ENCODE data around the gene ZNF827.

Gene ZNF827

GRCh38 chr4:145938618-145939440, at the start of gene ZNF827:
TSS of gene ZNF827 (minus strand) at chr4:145938823. CDS start at chr4:145938407, 416 bp downstream.
- Mint-ChIP-seq H3K4me1 (ENCODE audit: low read depth) (peaks cover 33% of the 10 kb centered on the region), H3K27ac (peak within 1 kb of the TSS; percentile 80), H3K27me3 (peaks cover 50% of the 10 kb centered on the region), H3K9me3 (no peaks in the 10 kb centered on the region), H3K36me3 (ENCODE audit: low read depth) (no peaks in the 10 kb centered on the region), H3K4me3 (peak within 1 kb of the TSS; percentile 96)
- intact Hi-C loops (cut with micrococcal nuclease), result loop anchor here (5.0 to 10.0 kb wide), 3 partner anchors 114 to 236 kb away; partner anchors contain the start of gene LSM6

- Mint-ChIP-seq H3K27ac (no peak overlapping the region), H3K4me3 (no peak overlapping the region)
Measured at GRCh38 chr4:145984563-145984962, 45.9 kb upstream of the ZNF827 start.

GRCh38 chr4:145982791-145983190, 44.2 kb upstream of the ZNF827 start:
- intact Hi-C loops (cut with micrococcal nuclease), result no loop called here
- H3K27ac Mint-ChIP-seq, result no peak overlapping the region
- no peaks in the 10 kb centered on the region for H3K27me3 Mint-ChIP-seq
- H3K4me3 Mint-ChIP-seq, result no peak overlapping the region
- no peaks in the 10 kb centered on the region for H3K9me3 Mint-ChIP-seq
- no peaks in the 10 kb centered on the region for H3K4me1 Mint-ChIP-seq (ENCODE audit: low read depth)
- no peaks in the 10 kb centered on the region for H3K36me3 Mint-ChIP-seq (ENCODE audit: low read depth)

More at GRCh38 chr4:145984563-145984962, 45.9 kb upstream of the ZNF827 start:
- H3K9me3 Mint-ChIP-seq, result no peaks in the 10 kb centered on the region
- H3K27me3 Mint-ChIP-seq, result no peaks in the 10 kb centered on the region
- intact Hi-C loops (cut with micrococcal nuclease), result no loop called here
- H3K36me3 Mint-ChIP-seq (ENCODE audit: low read depth), result no peaks in the 10 kb centered on the region
- no peaks in the 10 kb centered on the region for H3K4me1 Mint-ChIP-seq (ENCODE audit: low read depth)

GRCh38 chr4:145979160-145979559, 40.5 kb upstream of the ZNF827 start:
- Mint-ChIP-seq H3K27ac (no peak overlapping the region), H3K27me3 (no peaks in the 10 kb centered on the region), H3K4me3 (no peak overlapping the region), H3K9me3 (no peaks in the 10 kb centered on the region), H3K36me3 (ENCODE audit: low read depth) (no peaks in the 10 kb centered on the region), H3K4me1 (ENCODE audit: low read depth) (no peaks in the 10 kb centered on the region)
- intact Hi-C loops (cut with micrococcal nuclease), result no loop called here

- H3K4me3 Mint-ChIP-seq, result no peak overlapping the region
- H3K9me3 Mint-ChIP-seq, result no peaks in the 10 kb centered on the region
- no peaks in the 10 kb centered on the region for H3K36me3 Mint-ChIP-seq (ENCODE audit: low read depth)
- peaks cover 3% of the 10 kb centered on the region for H3K27me3 Mint-ChIP-seq
- H3K27ac Mint-ChIP-seq, result no peak overlapping the region
- intact Hi-C loops (cut with micrococcal nuclease), result no loop called here
- H3K4me1 Mint-ChIP-seq (ENCODE audit: low read depth), result no peaks in the 10 kb centered on the region
Measured at GRCh38 chr4:145976680-145977079, 38.1 kb upstream of the ZNF827 start.

- Mint-ChIP-seq H3K27ac (no peak overlapping the region), H3K27me3 (no peaks in the 10 kb centered on the region), H3K4me1 (ENCODE audit: low read depth) (no peaks in the 10 kb centered on the region), H3K9me3 (peaks cover 14% of the 10 kb centered on the region), H3K4me3 (no peak overlapping the region), H3K36me3 (ENCODE audit: low read depth) (no peaks in the 10 kb centered on the region)
- intact Hi-C loops (cut with micrococcal nuclease), result no loop called here
Measured at GRCh38 chr4:145960012-145960411, 21.4 kb upstream of the ZNF827 start.

GRCh38 chr4:145957302-145957701, 18.7 kb upstream of the ZNF827 start:
- Mint-ChIP-seq H3K36me3 (ENCODE audit: low read depth) (no peaks in the 10 kb centered on the region), H3K4me3 (no peak overlapping the region), H3K27me3 (no peaks in the 10 kb centered on the region), H3K27ac (no peak overlapping the region), H3K9me3 (peaks cover 13% of the 10 kb centered on the region), H3K4me1 (ENCODE audit: low read depth) (no peaks in the 10 kb centered on the region)
- intact Hi-C loops (cut with micrococcal nuclease), result no loop called here

- no peaks in the 10 kb centered on the region for H3K27me3 Mint-ChIP-seq
- H3K36me3 Mint-ChIP-seq (ENCODE audit: low read depth), result no peaks in the 10 kb centered on the region
- intact Hi-C loops (cut with micrococcal nuclease), result no loop called here
- H3K9me3 Mint-ChIP-seq, result peaks cover 13% of the 10 kb centered on the region
- H3K4me1 Mint-ChIP-seq (ENCODE audit: low read depth), result no peaks in the 10 kb centered on the region
- H3K4me3 Mint-ChIP-seq, result no peak overlapping the region
- no peak overlapping the region for H3K27ac Mint-ChIP-seq
Measured at GRCh38 chr4:145956288-145956890, 17.8 kb upstream of the ZNF827 start.

GRCh38 chr4:145954924-145955339, 16.3 kb upstream of the ZNF827 start:
- Mint-ChIP-seq H3K27ac (no peak overlapping the region), H3K4me3 (no peak overlapping the region), H3K4me1 (ENCODE audit: low read depth) (no peaks in the 10 kb centered on the region), H3K9me3 (peaks cover 13% of the 10 kb centered on the region), H3K36me3 (ENCODE audit: low read depth) (no peaks in the 10 kb centered on the region), H3K27me3 (no peaks in the 10 kb centered on the region)
- intact Hi-C loops (cut with micrococcal nuclease), result no loop called here

- H3K36me3 Mint-ChIP-seq (ENCODE audit: low read depth), result no peaks in the 10 kb centered on the region
- no peak overlapping the region for H3K27ac Mint-ChIP-seq
- peaks cover 5% of the 10 kb centered on the region for H3K27me3 Mint-ChIP-seq
- H3K4me1 Mint-ChIP-seq (ENCODE audit: low read depth), result no peaks in the 10 kb centered on the region
- intact Hi-C loops (cut with micrococcal nuclease), result no loop called here
- H3K9me3 Mint-ChIP-seq, result peaks cover under 1% of the 10 kb centered on the region
- no peak overlapping the region for H3K4me3 Mint-ChIP-seq
Measured at GRCh38 chr4:145951931-145952330, 13.3 kb upstream of the ZNF827 start.

GRCh38 chr4:145945431-145946155, 7.0 kb upstream of the ZNF827 start:
- no peaks in the 10 kb centered on the region for H3K4me1 Mint-ChIP-seq (ENCODE audit: low read depth)
- intact Hi-C loops (cut with micrococcal nuclease), result no loop called here
- no peak overlapping the region for H3K27ac Mint-ChIP-seq
- H3K9me3 Mint-ChIP-seq, result no peaks in the 10 kb centered on the region
- H3K4me3 Mint-ChIP-seq, result no peak overlapping the region
- H3K36me3 Mint-ChIP-seq (ENCODE audit: low read depth), result no peaks in the 10 kb centered on the region
- H3K27me3 Mint-ChIP-seq, result peaks cover 9% of the 10 kb centered on the region

- no peaks in the 10 kb centered on the region for H3K36me3 Mint-ChIP-seq (ENCODE audit: low read depth)
- no peak overlapping the region for H3K27ac Mint-ChIP-seq
- no peaks in the 10 kb centered on the region for H3K9me3 Mint-ChIP-seq
- peaks cover 14% of the 10 kb centered on the region for H3K27me3 Mint-ChIP-seq
- intact Hi-C loops (cut with micrococcal nuclease), result no loop called here
- H3K4me1 Mint-ChIP-seq (ENCODE audit: low read depth), result no peaks in the 10 kb centered on the region
- no peak overlapping the region for H3K4me3 Mint-ChIP-seq
Measured at GRCh38 chr4:145944886-145945285, 6.3 kb upstream of the ZNF827 start.

GRCh38 chr4:145939856-145940255, 1.2 kb upstream of the ZNF827 start:
- Mint-ChIP-seq H3K27ac (no peak overlapping the region), H3K4me1 (ENCODE audit: low read depth) (peaks cover 27% of the 10 kb centered on the region), H3K36me3 (ENCODE audit: low read depth) (no peaks in the 10 kb centered on the region), H3K9me3 (no peaks in the 10 kb centered on the region), H3K4me3 (no peak overlapping the region), H3K27me3 (peaks cover 50% of the 10 kb centered on the region)
- intact Hi-C loops (cut with micrococcal nuclease), result loop anchor here (5.0 to 10.0 kb wide), 3 partner anchors 115 to 235 kb away; partner anchors contain the start of gene LSM6

GRCh38 chr4:145939441-145939750, 773 bp upstream of the ZNF827 start:
- Mint-ChIP-seq H3K4me3 (no peak overlapping the region), H3K4me1 (ENCODE audit: low read depth) (peaks cover 32% of the 10 kb centered on the region)

More at GRCh38 chr4:145939441-145939750, 773 bp upstream of the ZNF827 start:
- H3K9me3 Mint-ChIP-seq, result no peaks in the 10 kb centered on the region
- no peak overlapping the region for H3K27ac Mint-ChIP-seq
- peaks cover 51% of the 10 kb centered on the region for H3K27me3 Mint-ChIP-seq
- intact Hi-C loops (cut with micrococcal nuclease), result loop anchor here (5.0 to 10.0 kb wide), 3 partner anchors 115 to 235 kb away; partner anchors contain the start of gene LSM6
- no peaks in the 10 kb centered on the region for H3K36me3 Mint-ChIP-seq (ENCODE audit: low read depth)

Data from dendritic cell treated with granulocyte-macrophage colony-stimulating factor and Interleukin-4, amounts not matched to agents 40 ng/mL and 50 ng/mL, for 4 days (primary cell).